ENCODE measurements around the gene GLI3. TPM values are rescaled to one million over a fixed set of nuclear protein-coding genes. Genes with fewer than 3 reads are reported as not detected.
"Not testable (repeated sequence)": the region's sequence is repeated elsewhere in the genome, so short reads cannot be mapped to it uniquely, and the experiment has no call there.

The GLI3 gene
- total and polyA plus RNA-seq, 10 of the 15 experiments (the other 5 are each of a cell fraction or from before 2014, with no cell fraction given), result 0.01 TPM; not detected in 8

DNA sequence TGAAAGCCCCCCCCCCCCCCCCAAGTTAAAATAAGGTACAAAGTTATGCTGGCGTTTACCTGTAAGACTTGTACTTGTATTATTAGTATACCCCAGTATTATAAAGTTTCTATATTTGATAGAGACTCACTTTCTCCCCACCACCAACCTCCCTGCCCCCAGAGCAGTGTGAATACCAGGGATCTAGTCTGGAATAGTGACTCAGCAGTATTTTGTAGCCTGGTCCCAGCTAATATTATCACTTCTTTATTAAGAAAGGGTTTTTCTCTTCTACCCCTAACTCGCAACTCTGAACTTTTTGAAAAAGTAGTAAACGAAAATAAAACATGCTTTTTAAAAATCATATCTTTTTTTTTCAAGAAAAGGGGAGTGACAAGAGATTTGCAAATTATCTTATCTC is 26.7 kb downstream of the GLI3 start:
- RAD21 ChIA-PET (ENCODE audit: unreplicated experiment), result no interaction called here

DNA sequence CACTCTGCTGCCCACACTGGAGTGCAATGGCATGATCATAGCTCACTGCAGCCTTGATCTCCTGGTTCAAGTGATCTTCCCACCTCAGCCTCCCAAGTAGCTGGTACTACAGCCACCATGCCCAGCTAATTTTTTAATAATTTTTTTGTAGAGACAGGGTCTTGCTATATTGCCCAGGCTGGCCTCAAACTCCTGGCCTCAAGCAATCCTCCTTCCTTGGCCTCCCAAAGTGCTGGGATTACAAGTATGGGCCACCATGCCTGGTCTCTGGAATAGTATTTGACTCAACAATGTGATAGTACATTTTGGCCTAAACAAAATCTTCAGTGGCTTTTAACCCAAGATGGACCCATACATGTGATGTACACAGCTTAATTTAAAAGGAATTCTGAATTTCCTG is 27.9 kb downstream of the GLI3 start:
- CTCF ChIA-PET, result interaction anchor here (0.5 to 1.1 kb wide), 3 partner anchors 14 to 268 kb away, joined by 3 to 4 read pairs (median 4); no protein-coding TSS in a partner anchor
- H3K79me2 ChIP-seq (ENCODE audit: control insufficient read depth, insufficient read depth, low read length); BruUV-seq (replicated peaks); H3K4me3 ChIP-seq; POLR2A ChIA-PET; H3K4me1 ChIP-seq (ENCODE audit: control insufficient read depth, insufficient read depth, low read length); H2AFZ ChIP-seq (ENCODE audit: control insufficient read depth, low read depth, low read length); H3K36me3 ChIP-seq (ENCODE audit: control insufficient read depth in 2 of 2, insufficient read depth in 2 of 2, low read length in 1 of 2); H3K27ac ChIP-seq (ENCODE audit: control insufficient read depth, insufficient read depth); H4K20me1 ChIP-seq (ENCODE audit: control insufficient read depth, insufficient read depth); ATAC-seq; H3K27me3 ChIP-seq (replicated peaks in 1 of 2; ENCODE audit: control insufficient read depth in 2 of 2, insufficient read depth in 2 of 2, low read length in 1 of 2); DNase-seq (ENCODE audit: low read depth, low spot score); in situ Hi-C loops (cut with MboI); RAD21 ChIA-PET (ENCODE audit: unreplicated experiment); FAIRE-seq; H3K9ac ChIP-seq (ENCODE audit: control insufficient read depth, insufficient read depth, low read length); H3K9me3 ChIP-seq (replicated peaks; ENCODE audit: control insufficient read depth, insufficient read depth, low read length); intact Hi-C loops (cut with micrococcal nuclease; ENCODE audit: unreplicated experiment); H3K4me2 ChIP-seq (ENCODE audit: control insufficient read depth, insufficient read depth): not testable (repeated sequence)
- SMC1A ChIA-PET (ENCODE audit: uncharacterized antibody, unreplicated experiment), result interaction anchor here (0.7 kb wide), 1 partner anchor 686 kb away, joined by 3 read pairs; no protein-coding TSS in a partner anchor

More for the DNA sequence above, 26.7 kb downstream of the GLI3 start:
- H3K9me3 ChIP-seq (replicated peaks; ENCODE audit: control insufficient read depth, insufficient read depth, low read length), result no peaks in the 10 kb centered on the region
- BruUV-seq (replicated peaks), result no TSS peak
- ATAC-seq, result no peak
- no peaks in the 10 kb centered on the region for H3K36me3 ChIP-seq (ENCODE audit: control insufficient read depth in 2 of 2, insufficient read depth in 2 of 2, low read length in 1 of 2)
- POLR2A ChIA-PET, result interaction anchor here (0.7 kb wide), 1 partner anchor 7 kb away, joined by 3 read pairs; no protein-coding TSS in a partner anchor
- H3K4me1 ChIP-seq (ENCODE audit: control insufficient read depth, insufficient read depth, low read length), result no peaks in the 10 kb centered on the region
- H3K27me3 ChIP-seq (replicated peaks in 1 of 2; ENCODE audit: control insufficient read depth in 2 of 2, insufficient read depth in 2 of 2, low read length in 1 of 2), result no peaks in the 10 kb centered on the region
- SMC1A ChIA-PET (ENCODE audit: uncharacterized antibody, unreplicated experiment), result no interaction called here
- FAIRE-seq, result no peak
- no peak for TF ChIP-seq PML (IDR thresholded peaks at IDR 0.05; ENCODE audit: low read length)
- no peak for TF ChIP-seq NRF1 (conservative IDR thresholded peaks at IDR 0.05; ENCODE audit: low read depth, low read length)
- TF ChIP-seq ZNF274 (IDR thresholded peaks at IDR 0.05; ENCODE audit: insufficient read depth, insufficient read length), result no peak
- no peak for TF ChIP-seq ZSCAN29 (IDR thresholded peaks at IDR 0.05)
- no peak for TF ChIP-seq BHLHE40 (IDR thresholded peaks at IDR 0.05; ENCODE audit: borderline replicate concordance in 1 of 2, low read depth in 2 of 2, low read length in 1 of 2)
- TF ChIP-seq HDGF (IDR thresholded peaks at IDR 0.05), result no peak
- TF ChIP-seq LARP7 (IDR thresholded peaks at IDR 0.05), result no peak
- no peak for TF ChIP-seq MYB (IDR thresholded peaks at IDR 0.05; ENCODE audit: borderline replicate concordance, low read depth, low read length)
- no peak for TF ChIP-seq FOS (IDR thresholded peaks at IDR 0.05; ENCODE audit: borderline replicate concordance, extremely low read depth, insufficient read length)
- no peak for TF ChIP-seq EGR1 (IDR thresholded peaks at IDR 0.05; ENCODE audit: borderline replicate concordance in 1 of 2, low read depth in 2 of 2, low read length in 2 of 2)
- TF ChIP-seq STAT1 (conservative IDR thresholded peaks at IDR 0.05), result no peak
- no peak for TF ChIP-seq IKZF2 (IDR thresholded peaks at IDR 0.05)
- TF ChIP-seq, protein P1, sequence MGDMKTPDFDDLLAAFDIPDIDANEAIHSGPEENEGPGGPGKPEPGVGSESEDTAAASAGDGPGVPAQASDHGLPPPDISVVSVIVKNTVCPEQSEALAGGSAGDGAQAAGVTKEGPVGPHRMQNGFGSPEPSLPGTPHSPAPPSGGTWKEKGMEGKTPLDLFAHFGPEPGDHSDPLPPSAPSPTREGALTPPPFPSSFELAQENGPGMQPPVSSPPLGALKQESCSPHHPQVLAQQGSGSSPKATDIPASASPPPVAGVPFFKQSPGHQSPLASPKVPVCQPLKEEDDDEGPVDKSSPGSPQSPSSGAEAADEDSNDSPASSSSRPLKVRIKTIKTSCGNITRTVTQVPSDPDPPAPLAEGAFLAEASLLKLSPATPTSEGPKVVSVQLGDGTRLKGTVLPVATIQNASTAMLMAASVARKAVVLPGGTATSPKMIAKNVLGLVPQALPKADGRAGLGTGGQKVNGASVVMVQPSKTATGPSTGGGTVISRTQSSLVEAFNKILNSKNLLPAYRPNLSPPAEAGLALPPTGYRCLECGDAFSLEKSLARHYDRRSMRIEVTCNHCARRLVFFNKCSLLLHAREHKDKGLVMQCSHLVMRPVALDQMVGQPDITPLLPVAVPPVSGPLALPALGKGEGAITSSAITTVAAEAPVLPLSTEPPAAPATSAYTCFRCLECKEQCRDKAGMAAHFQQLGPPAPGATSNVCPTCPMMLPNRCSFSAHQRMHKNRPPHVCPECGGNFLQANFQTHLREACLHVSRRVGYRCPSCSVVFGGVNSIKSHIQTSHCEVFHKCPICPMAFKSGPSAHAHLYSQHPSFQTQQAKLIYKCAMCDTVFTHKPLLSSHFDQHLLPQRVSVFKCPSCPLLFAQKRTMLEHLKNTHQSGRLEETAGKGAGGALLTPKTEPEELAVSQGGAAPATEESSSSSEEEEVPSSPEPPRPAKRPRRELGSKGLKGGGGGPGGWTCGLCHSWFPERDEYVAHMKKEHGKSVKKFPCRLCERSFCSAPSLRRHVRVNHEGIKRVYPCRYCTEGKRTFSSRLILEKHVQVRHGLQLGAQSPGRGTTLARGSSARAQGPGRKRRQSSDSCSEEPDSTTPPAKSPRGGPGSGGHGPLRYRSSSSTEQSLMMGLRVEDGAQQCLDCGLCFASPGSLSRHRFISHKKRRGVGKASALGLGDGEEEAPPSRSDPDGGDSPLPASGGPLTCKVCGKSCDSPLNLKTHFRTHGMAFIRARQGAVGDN (IDR thresholded peaks at IDR 0.05), result no peak
- TF ChIP-seq POLR2A (IDR thresholded peaks at IDR 0.05; ENCODE audit: low read depth, low read length), result no peak
- no peak for DNase-seq (ENCODE audit: low read depth, low spot score)
- 27% methylated on average over 3 of the region's 3 CpGs for WGBS (ENCODE audit: insufficient coverage, insufficient replicate concordance, low lambda C conversion rate, missing lambda C conversion rate)
- no peak overlapping the region for H3K4me2 ChIP-seq (ENCODE audit: control insufficient read depth, insufficient read depth)
- H3K9ac ChIP-seq (ENCODE audit: control insufficient read depth, insufficient read depth, low read length), result no peak overlapping the region
- H3K4me3 ChIP-seq, result no peak overlapping the region
- no peaks in the 10 kb centered on the region for H3K79me2 ChIP-seq (ENCODE audit: control insufficient read depth, insufficient read depth, low read length)
- in situ Hi-C loops (cut with MboI), result no loop called here
- no peak overlapping the region for H3K27ac ChIP-seq (ENCODE audit: control insufficient read depth, insufficient read depth)
- H4K20me1 ChIP-seq (ENCODE audit: control insufficient read depth, insufficient read depth), result no peaks in the 10 kb centered on the region
- CTCF ChIA-PET, result interaction anchor here (1.1 to 1.3 kb wide), 2 partner anchors 13 to 22 kb away, joined by 4 to 5 read pairs; no protein-coding TSS in a partner anchor
- intact Hi-C loops (cut with micrococcal nuclease; ENCODE audit: unreplicated experiment), result no loop called here
- H2AFZ ChIP-seq (ENCODE audit: control insufficient read depth, low read depth, low read length), result no peak overlapping the region

Data from GM12878 (cell line).